Measurements from ENCODE around the gene RASGRF2. TPM values are rescaled to one million over a fixed set of nuclear protein-coding genes. Genes with fewer than 3 reads are reported as not detected.
A peak's percentile ranks its signal among the peaks of the same experiment; 100 is the strongest.

Gene RASGRF2
- polyA plus RNA-seq, 1 donor from 2014 or later: 0.42 TPM

- no peak overlapping the region for H3K9ac ChIP-seq (ENCODE audit: low read length)
Observed at GRCh38 chr5:80961376-80962281, 1.5 kb downstream of the RASGRF2 start.

GRCh38 chr5:80962630-80963520 is 2.7 kb downstream of the RASGRF2 start:
- no peaks in the 10 kb centered on the region for H3K79me2 ChIP-seq (replicated peaks; ENCODE audit: insufficient read depth, low read length)
- no peak overlapping the region for H3K4me2 ChIP-seq (ENCODE audit: low read length)
- TF ChIP-seq RAD21 (conservative IDR thresholded peaks at IDR 0.05) (no peak), TAF1 (IDR thresholded peaks at IDR 0.05; ENCODE audit: low read depth) (no peak)
- H3F3A ChIP-seq (ENCODE audit: insufficient read depth, low read length, poor library complexity, severe bottlenecking): no peaks in the 10 kb centered on the region
- no peaks in the 10 kb centered on the region for H3K9me3 ChIP-seq (ENCODE audit: low read length)
- no peak overlapping the region for H3K27ac ChIP-seq (ENCODE audit: low read length)
- H3K36me3 ChIP-seq (ENCODE audit: insufficient read depth, low read length): no peaks in the 10 kb centered on the region
- H2AFZ ChIP-seq (ENCODE audit: low read depth, low read length): no peak overlapping the region
- no peak overlapping the region for H3K4me3 ChIP-seq (ENCODE audit: low read length)
- no peaks in the 10 kb centered on the region for H4K20me1 ChIP-seq (ENCODE audit: insufficient read depth)
- H3K9ac ChIP-seq (ENCODE audit: low read length): no peak overlapping the region
- H3K27me3 ChIP-seq (ENCODE audit: insufficient read depth, low read depth, low read length): peaks cover 62% of the 10 kb centered on the region
- H3K9me2 ChIP-seq (ENCODE audit: insufficient read depth, low read length): no peaks in the 10 kb centered on the region

More at GRCh38 chr5:80961376-80962281, 1.5 kb downstream of the RASGRF2 start:
- TF ChIP-seq RAD21 (conservative IDR thresholded peaks at IDR 0.05) (no peak), REST (IDR thresholded peaks at IDR 0.05; ENCODE audit: borderline replicate concordance) (no peak), EZH2 (IDR thresholded peaks at IDR 0.05; ENCODE audit: borderline replicate concordance, insufficient read depth, low read length, poor library complexity, severe bottlenecking) (no peak), EP300 (conservative IDR thresholded peaks at IDR 0.05; ENCODE audit: poor library complexity, severe bottlenecking) (no peak)
- H3K27me3 ChIP-seq (ENCODE audit: insufficient read depth, low read depth, low read length): peaks cover 74% of the 10 kb centered on the region
- H3K4me2 ChIP-seq (ENCODE audit: low read length): no peak overlapping the region
- H3K9me3 ChIP-seq (ENCODE audit: low read length): no peaks in the 10 kb centered on the region
- H3K79me2 ChIP-seq (replicated peaks; ENCODE audit: insufficient read depth, low read length): no peaks in the 10 kb centered on the region
- H3K27ac ChIP-seq (ENCODE audit: low read length): no peak overlapping the region
- no peak overlapping the region for H2AFZ ChIP-seq (ENCODE audit: low read depth, low read length)
- peak overlapping the region; percentile 66 for H3K4me3 ChIP-seq (ENCODE audit: low read length)
- no peaks in the 10 kb centered on the region for H3F3A ChIP-seq (ENCODE audit: insufficient read depth, low read length, poor library complexity, severe bottlenecking)
- no peaks in the 10 kb centered on the region for H4K20me1 ChIP-seq (ENCODE audit: insufficient read depth)
- H3K36me3 ChIP-seq (ENCODE audit: insufficient read depth, low read length): no peaks in the 10 kb centered on the region
- H3K9me2 ChIP-seq (ENCODE audit: insufficient read depth, low read length): no peaks in the 10 kb centered on the region

GRCh38 chr5:80963521-80963895 is 3.3 kb downstream of the RASGRF2 start:
- Histone ChIP-seq H3K9ac (ENCODE audit: low read length) (no peak overlapping the region), H3K4me3 (ENCODE audit: low read length) (no peak overlapping the region), H3K27ac (ENCODE audit: low read length) (no peak overlapping the region)

More at GRCh38 chr5:80963521-80963895, 3.3 kb downstream of the RASGRF2 start:
- Histone ChIP-seq H3K36me3 (ENCODE audit: insufficient read depth, low read length) (no peaks in the 10 kb centered on the region), H3K27me3 (ENCODE audit: insufficient read depth, low read depth, low read length) (peaks cover 57% of the 10 kb centered on the region), H2AFZ (ENCODE audit: low read depth, low read length) (no peak overlapping the region), H4K20me1 (ENCODE audit: insufficient read depth) (no peaks in the 10 kb centered on the region), H3K79me2 (replicated peaks; ENCODE audit: insufficient read depth, low read length) (no peaks in the 10 kb centered on the region), H3F3A (ENCODE audit: insufficient read depth, low read length, poor library complexity, severe bottlenecking) (no peaks in the 10 kb centered on the region), H3K4me2 (ENCODE audit: low read length) (no peak overlapping the region), H3K9me3 (ENCODE audit: low read length) (no peaks in the 10 kb centered on the region), H3K9me2 (ENCODE audit: insufficient read depth, low read length) (no peaks in the 10 kb centered on the region)
- TF ChIP-seq POLR2AphosphoS5 (IDR thresholded peaks at IDR 0.05) (no peak), SMC3 (conservative IDR thresholded peaks at IDR 0.05; ENCODE audit: poor library complexity) (no peak), RAD21 (conservative IDR thresholded peaks at IDR 0.05) (no peak), REST (IDR thresholded peaks at IDR 0.05; ENCODE audit: borderline replicate concordance) (no peak), EP300 (conservative IDR thresholded peaks at IDR 0.05; ENCODE audit: poor library complexity, severe bottlenecking) (no peak), MXI1 (conservative IDR thresholded peaks at IDR 0.05; ENCODE audit: poor library complexity, severe bottlenecking) (no peak), TAF1 (IDR thresholded peaks at IDR 0.05; ENCODE audit: low read depth) (no peak), EZH2 (IDR thresholded peaks at IDR 0.05; ENCODE audit: borderline replicate concordance, insufficient read depth, low read length, poor library complexity, severe bottlenecking) (no peak)
- TF ChIP-seq, protein P1, sequence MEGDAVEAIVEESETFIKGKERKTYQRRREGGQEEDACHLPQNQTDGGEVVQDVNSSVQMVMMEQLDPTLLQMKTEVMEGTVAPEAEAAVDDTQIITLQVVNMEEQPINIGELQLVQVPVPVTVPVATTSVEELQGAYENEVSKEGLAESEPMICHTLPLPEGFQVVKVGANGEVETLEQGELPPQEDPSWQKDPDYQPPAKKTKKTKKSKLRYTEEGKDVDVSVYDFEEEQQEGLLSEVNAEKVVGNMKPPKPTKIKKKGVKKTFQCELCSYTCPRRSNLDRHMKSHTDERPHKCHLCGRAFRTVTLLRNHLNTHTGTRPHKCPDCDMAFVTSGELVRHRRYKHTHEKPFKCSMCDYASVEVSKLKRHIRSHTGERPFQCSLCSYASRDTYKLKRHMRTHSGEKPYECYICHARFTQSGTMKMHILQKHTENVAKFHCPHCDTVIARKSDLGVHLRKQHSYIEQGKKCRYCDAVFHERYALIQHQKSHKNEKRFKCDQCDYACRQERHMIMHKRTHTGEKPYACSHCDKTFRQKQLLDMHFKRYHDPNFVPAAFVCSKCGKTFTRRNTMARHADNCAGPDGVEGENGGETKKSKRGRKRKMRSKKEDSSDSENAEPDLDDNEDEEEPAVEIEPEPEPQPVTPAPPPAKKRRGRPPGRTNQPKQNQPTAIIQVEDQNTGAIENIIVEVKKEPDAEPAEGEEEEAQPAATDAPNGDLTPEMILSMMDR (IDR thresholded peaks at IDR 0.05; ENCODE audit: poor library complexity, severe bottlenecking): no peak
